NCI-H2227 (cell line): ENCODE measurements around the gene CLIC5.
A peak's percentile ranks its signal among the peaks of the same experiment; 100 is the strongest.

Experiments
- DNase-seq: peaks from one replicate; lab custom pipeline; 2025; ENCODE audit not compliant: unreplicated experiment; lab: John Stamatoyannopoulos, UW

The CLIC5 gene

GRCh38 chr6:45899683-45899946 lies 116.0 kb downstream of the CLIC5 start:
- no peak for DNase-seq

GRCh38 chr6:45898941-45899682 lies 116.5 kb downstream of the CLIC5 start:
- no peak for DNase-seq

DNA sequence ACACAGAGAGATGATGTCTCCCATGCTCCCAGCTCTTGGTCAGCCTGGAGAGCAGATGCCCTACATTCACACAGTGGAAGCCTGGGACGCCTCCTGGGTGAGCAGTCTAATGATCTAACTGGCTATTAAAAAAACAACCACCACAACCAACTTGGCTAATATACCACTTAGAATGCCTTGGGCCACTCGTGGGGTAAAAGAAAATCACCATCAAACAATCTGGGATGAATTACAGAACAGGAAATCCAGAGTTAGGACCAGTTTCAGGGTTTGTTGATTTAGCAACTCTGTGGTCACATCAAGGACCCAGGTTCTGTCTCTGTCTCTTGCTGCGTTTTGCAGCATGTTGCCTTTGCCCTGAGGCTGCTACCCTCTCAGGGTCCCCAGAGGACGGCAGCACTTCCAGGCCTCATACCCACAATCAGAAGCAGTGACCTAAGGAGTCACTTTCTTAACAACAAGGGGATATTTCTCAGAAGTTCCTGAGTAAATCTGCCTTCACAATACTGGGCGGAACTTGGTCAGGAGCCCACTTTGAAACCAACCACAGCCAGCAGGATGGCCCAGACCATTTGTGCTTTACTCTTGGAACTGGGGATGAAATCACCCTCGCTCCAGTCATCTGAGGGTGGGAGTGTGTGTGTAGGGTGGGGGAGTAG lies 118.7 kb downstream of the CLIC5 start:
- no peak for DNase-seq

DNA sequence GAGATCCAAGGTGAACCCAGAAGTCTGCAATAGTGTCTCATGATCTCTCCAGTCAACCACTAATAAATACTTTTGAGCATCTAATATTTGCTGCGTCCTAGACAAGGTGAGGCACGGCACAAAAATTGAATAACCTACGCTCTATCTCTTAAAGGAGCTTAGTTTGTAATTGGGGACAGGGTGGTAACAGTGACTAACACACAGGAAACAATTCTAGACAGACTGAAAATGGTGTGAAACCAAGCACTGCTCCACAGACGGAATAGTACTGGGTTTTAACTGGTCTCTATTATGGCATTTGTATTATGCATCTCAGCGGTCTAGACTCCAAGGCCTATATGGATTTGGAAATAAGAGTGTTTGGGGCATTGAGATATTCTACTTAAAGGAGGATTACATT lies 120.1 kb downstream of the CLIC5 start:
- DNase-seq, result no peak

- DNase-seq, result no peak
These were observed 122.9 kb downstream of the CLIC5 start for GRCh38 chr6:45892696-45893245.

GRCh38 chr6:45892196-45892595 lies 123.5 kb downstream of the CLIC5 start:
- no peak for DNase-seq

GRCh38 chr6:45886776-45887175 lies 128.9 kb downstream of the CLIC5 start:
- DNase-seq, result no peak

DNA sequence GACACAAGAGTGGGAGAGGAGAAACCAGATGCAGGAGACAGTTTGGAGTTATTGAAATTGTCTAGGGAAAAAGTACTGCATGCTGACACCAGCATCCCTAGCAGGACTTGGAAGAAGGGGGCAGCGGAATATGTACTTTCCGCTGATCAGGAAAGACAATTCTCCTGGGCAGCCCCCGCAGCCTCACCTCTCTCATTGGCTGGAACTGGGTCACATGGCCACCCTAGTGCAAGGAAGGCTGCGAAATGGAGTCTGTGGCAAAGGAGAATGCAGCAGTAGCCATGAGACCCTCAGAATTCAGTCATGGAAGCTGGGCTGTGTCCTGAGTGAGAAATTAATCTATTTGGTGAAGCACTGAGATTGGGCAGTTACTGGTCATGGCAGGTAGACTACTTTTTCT lies 131.3 kb downstream of the CLIC5 start:
- no peak for DNase-seq

- no peak for DNase-seq
These were observed 133.0 kb downstream of the CLIC5 start for GRCh38 chr6:45882671-45883070.

- DNase-seq, result no peak
These were observed 133.8 kb downstream of the CLIC5 start for GRCh38 chr6:45881705-45882467.

- DNase-seq, result peak; percentile 57
These were observed 135.0 kb downstream of the CLIC5 start for GRCh38 chr6:45880676-45881075.

DNA sequence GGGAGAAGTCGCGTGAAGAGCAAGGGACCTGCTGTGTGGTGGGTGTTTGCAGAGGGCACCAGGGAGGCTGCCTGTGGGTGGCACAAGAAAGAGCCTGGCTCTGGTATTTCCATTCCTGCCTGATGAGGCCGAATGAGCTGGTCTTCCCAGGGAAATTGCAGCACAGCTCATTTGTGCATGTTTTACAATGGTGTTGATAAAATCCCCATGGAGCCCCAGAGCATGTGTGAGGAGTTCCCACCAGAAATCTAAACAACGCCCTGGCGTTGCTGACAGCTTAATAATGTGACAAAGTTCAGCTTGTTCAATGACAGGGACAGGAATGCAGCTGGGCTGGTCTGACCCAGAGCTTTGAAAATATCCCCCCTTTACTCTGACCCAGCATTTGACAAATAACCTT lies 135.5 kb downstream of the CLIC5 start:
- DNase-seq, result peak; percentile 54

DNA sequence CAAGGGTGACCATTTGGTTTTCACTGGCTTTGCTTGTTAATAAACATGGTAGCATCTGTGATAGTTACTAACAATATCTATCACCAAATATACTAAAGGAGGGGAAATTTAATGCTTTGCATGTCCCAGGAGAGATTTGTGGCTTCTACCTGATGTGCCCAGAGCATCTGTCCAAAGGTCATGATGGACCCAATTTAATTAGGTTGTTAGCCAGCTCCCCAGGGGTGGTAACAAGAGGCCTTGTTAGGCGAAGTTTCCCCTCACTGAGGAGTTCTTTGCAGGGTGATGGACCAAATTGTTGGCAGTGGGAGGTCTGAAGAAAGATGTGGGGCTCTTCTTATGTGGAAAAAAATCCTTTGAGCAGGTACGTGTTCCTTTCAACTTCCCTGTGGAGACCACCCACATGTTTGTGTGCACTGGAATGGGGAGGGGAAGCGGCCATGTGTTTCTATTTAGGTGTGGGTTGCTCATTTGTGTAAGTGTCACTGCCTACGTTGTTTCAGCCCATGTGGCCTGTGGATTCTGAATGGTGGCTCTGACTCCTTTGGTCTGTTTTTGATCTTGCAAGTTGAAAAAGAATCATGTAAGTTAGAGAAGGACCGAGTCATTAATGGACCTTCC lies 137.6 kb downstream of the CLIC5 start:
- no peak for DNase-seq

- DNase-seq, result no peak
These were observed 142.8 kb downstream of the CLIC5 start for GRCh38 chr6:45872827-45873365.

- peak; percentile 67 for DNase-seq
These were observed 145.1 kb downstream of the CLIC5 start for GRCh38 chr6:45870531-45870930.

DNA sequence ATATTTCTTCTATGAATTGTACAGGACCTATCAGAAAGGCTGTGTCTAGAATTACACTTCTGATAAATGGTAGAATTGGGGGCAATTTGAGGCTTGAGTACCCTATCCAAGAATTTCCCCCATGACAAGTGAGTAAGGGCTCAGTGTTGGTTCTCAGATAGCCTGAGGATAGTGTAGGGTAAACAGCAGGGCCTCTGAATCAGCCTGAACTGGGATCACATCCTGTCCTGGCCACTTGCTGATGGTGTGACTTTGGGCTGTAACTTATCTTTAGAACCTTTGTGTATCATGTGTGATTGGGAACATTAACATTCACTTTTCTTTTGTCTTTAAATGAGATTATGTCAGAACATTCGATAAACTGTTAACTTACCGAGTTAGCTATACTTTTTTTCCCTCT lies 151.0 kb downstream of the CLIC5 start:
- no peak for DNase-seq

DNA sequence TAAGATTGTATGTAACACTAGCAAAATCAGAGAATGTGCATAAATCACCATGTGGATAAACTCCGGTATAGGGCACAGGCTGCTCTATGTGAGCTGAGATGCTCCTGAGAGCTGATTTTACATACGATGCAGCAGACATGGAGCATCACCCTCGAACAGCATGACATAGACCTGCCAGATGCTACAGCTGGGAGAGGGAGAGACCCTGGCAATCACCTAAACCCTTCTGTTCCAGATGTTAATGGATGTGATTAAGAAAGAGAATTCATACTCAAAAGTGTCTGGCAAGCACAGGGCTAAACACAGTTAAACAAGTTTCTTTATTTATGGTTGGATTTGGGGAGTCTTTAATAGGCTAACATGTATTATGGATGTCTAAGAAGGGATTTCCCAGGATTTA lies 157.0 kb downstream of the CLIC5 start:
- no peak for DNase-seq

GRCh38 chr6:45857827-45858226 lies 157.8 kb downstream of the CLIC5 start:
- no peak for DNase-seq

- DNase-seq, result no peak
These were observed 159.8 kb downstream of the CLIC5 start for GRCh38 chr6:45855642-45856394.

DNA sequence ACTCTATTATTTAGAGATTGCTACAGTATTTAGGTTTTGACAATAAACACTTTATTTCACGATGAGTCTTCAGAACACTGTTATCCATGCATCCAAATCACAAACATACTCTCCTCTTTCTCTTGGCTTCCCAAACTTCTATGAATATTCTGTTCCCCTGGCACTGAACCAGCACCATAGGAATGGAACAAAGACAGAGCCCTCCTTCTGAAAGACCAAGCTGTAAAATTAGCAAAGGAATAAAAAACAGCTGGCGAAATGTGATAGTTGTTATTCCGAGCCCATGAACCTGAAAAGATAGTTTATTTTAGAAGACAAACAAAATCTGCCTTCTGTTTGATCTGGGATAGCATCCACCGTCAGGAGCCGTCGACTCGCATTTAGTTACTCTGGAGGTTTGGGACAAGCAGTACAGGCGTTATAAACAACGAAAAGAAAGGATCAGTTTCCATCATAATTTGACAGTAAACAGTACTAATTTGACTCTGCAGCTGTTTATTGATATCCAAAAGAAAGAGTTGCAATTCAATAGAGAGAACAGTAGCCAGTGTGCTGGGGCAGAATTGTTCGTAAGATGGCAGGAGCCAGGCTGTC lies 161.4 kb downstream of the CLIC5 start:
- no peak for DNase-seq
